ENCODE data around the gene PLA2G4E. TPM values are rescaled to one million over a fixed set of nuclear protein-coding genes. Genes with fewer than 3 reads are reported as not detected.

Gene PLA2G4E
- total and polyA plus RNA-seq, 2 donors (not counting 1 experiment from before 2014, with no cell fraction given) = not detected

- Histone ChIP-seq H3K36me3 (ENCODE audit: control insufficient read depth, insufficient read depth, low read length) (no peaks in the 10 kb centered on the region), H3K4me2 (ENCODE audit: extremely low read depth, insufficient read depth, low read length) (no peak overlapping the region), H3K9me3 (ENCODE audit: control insufficient read depth, insufficient read depth, low read depth, low read length) (no peaks in the 10 kb centered on the region), H3K79me2 (ENCODE audit: control insufficient read depth, insufficient read depth, low read length) (no peaks in the 10 kb centered on the region), H4K20me1 (ENCODE audit: control insufficient read depth, extremely low read depth, insufficient read depth, low read length) (no peaks in the 10 kb centered on the region), H3K27ac (ENCODE audit: insufficient read depth, low read length) (no peak overlapping the region), H3K9ac (ENCODE audit: insufficient read depth, low read length) (no peak overlapping the region), H3K4me3 (replicated peaks in 1 of 4; ENCODE audit: control extremely low read depth in 1 of 4, insufficient read depth in 1 of 4, low read depth in 3 of 4, low read length in 4 of 4) (no peak overlapping the region), H3K4me1 (ENCODE audit: control insufficient read depth, extremely low read depth, insufficient read depth, low read length) (no peaks in the 10 kb centered on the region), H3K27me3 (ENCODE audit: control insufficient read depth, insufficient read depth, low read length) (peaks cover 6% of the 10 kb centered on the region), H2AFZ (ENCODE audit: low read length) (no peak overlapping the region)
- DNase-seq (ENCODE audit: low read depth in 2 of 2) = no peak
- no peak for TF ChIP-seq CTCF (conservative IDR thresholded peaks at IDR 0.05 in 1 of 2, IDR thresholded peaks at IDR 0.05 in 1 of 2; ENCODE audit: low read depth in 1 of 2, low read length in 2 of 2)
- TF ChIP-seq EZH2 (IDR thresholded peaks at IDR 0.05; ENCODE audit: low read length, missing control alignments) = no peak
Observed at GRCh38 chr15:42034628-42035434, 14.0 kb upstream of the PLA2G4E start.

GRCh38 chr15:42033214-42033873 is 12.5 kb upstream of the PLA2G4E start:
- no peaks in the 10 kb centered on the region for H4K20me1 ChIP-seq (ENCODE audit: control insufficient read depth, extremely low read depth, insufficient read depth, low read length)
- H3K4me3 ChIP-seq (replicated peaks in 1 of 4; ENCODE audit: control extremely low read depth in 1 of 4, insufficient read depth in 1 of 4, low read depth in 3 of 4, low read length in 4 of 4) = no peak overlapping the region
- no peaks in the 10 kb centered on the region for H3K79me2 ChIP-seq (ENCODE audit: control insufficient read depth, insufficient read depth, low read length)
- peaks cover 9% of the 10 kb centered on the region for H3K27me3 ChIP-seq (ENCODE audit: control insufficient read depth, insufficient read depth, low read length)
- H3K27ac ChIP-seq (ENCODE audit: insufficient read depth, low read length) = no peak overlapping the region
- H3K9ac ChIP-seq (ENCODE audit: insufficient read depth, low read length) = no peak overlapping the region
- no peaks in the 10 kb centered on the region for H3K9me3 ChIP-seq (ENCODE audit: control insufficient read depth, insufficient read depth, low read depth, low read length)
- H2AFZ ChIP-seq (ENCODE audit: low read length) = no peak overlapping the region
- DNase-seq (ENCODE audit: low read depth in 2 of 2) = no peak
- TF ChIP-seq EZH2 (IDR thresholded peaks at IDR 0.05; ENCODE audit: low read length, missing control alignments) (no peak), CTCF (conservative IDR thresholded peaks at IDR 0.05 in 1 of 2, IDR thresholded peaks at IDR 0.05 in 1 of 2; ENCODE audit: low read depth in 1 of 2, low read length in 2 of 2) (no peak)
- H3K4me2 ChIP-seq (ENCODE audit: extremely low read depth, insufficient read depth, low read length) = no peak overlapping the region
- H3K36me3 ChIP-seq (ENCODE audit: control insufficient read depth, insufficient read depth, low read length) = no peaks in the 10 kb centered on the region
- H3K4me1 ChIP-seq (ENCODE audit: control insufficient read depth, extremely low read depth, insufficient read depth, low read length) = no peaks in the 10 kb centered on the region

GRCh38 chr15:42032376-42033213 is 11.8 kb upstream of the PLA2G4E start:
- Histone ChIP-seq H4K20me1 (ENCODE audit: control insufficient read depth, extremely low read depth, insufficient read depth, low read length) (no peaks in the 10 kb centered on the region), H3K4me3 (replicated peaks in 1 of 4; ENCODE audit: control extremely low read depth in 1 of 4, insufficient read depth in 1 of 4, low read depth in 3 of 4, low read length in 4 of 4) (no peak overlapping the region), H3K36me3 (ENCODE audit: control insufficient read depth, insufficient read depth, low read length) (no peaks in the 10 kb centered on the region), H3K4me1 (ENCODE audit: control insufficient read depth, extremely low read depth, insufficient read depth, low read length) (no peaks in the 10 kb centered on the region), H2AFZ (ENCODE audit: low read length) (no peak overlapping the region), H3K27me3 (ENCODE audit: control insufficient read depth, insufficient read depth, low read length) (peaks cover 11% of the 10 kb centered on the region), H3K4me2 (ENCODE audit: extremely low read depth, insufficient read depth, low read length) (no peak overlapping the region), H3K27ac (ENCODE audit: insufficient read depth, low read length) (no peak overlapping the region), H3K9me3 (ENCODE audit: control insufficient read depth, insufficient read depth, low read depth, low read length) (no peaks in the 10 kb centered on the region), H3K79me2 (ENCODE audit: control insufficient read depth, insufficient read depth, low read length) (no peaks in the 10 kb centered on the region), H3K9ac (ENCODE audit: insufficient read depth, low read length) (no peak overlapping the region)
- no peak for DNase-seq (ENCODE audit: low read depth in 2 of 2)
- no peak for TF ChIP-seq CTCF (conservative IDR thresholded peaks at IDR 0.05 in 1 of 2, IDR thresholded peaks at IDR 0.05 in 1 of 2; ENCODE audit: low read depth in 1 of 2, low read length in 2 of 2)
- TF ChIP-seq EZH2 (IDR thresholded peaks at IDR 0.05; ENCODE audit: low read length, missing control alignments) = no peak

All from fibroblast of lung (primary cell).